ENCODE data around the gene TUBB1. TPM values are rescaled to one million over a fixed set of nuclear protein-coding genes. Genes with fewer than 3 reads are reported as not detected.
A peak's percentile ranks its signal among the peaks of the same experiment; 100 is the strongest.

Gene TUBB1
- total RNA-seq, 1 donor from 2014 or later, result 0.22 TPM

DNA sequence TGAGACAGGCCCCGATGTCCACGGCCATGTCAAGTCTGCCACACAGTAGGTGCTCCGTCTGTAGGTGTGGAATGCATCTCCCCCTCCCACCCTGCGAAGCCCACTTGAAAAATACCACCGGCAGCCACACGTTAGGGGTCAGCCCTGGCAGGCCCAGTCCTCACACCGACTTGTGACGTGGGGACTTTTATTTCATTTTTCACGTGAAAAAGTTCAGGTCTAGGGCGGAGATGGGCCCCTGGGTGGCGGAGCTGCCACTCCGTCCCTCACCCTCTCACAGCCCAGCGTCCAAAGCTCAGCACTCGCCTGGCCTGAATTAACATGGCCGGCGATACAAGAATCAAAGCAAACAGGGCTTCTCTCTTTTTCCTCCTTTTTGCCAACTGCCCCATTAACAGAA is 3.8 kb upstream of the TUBB1 start:
- ATAC-seq (ENCODE audit: poor library complexity) (no peak), DNase-seq (no peak)
- intact Hi-C loops (cut with DNase I), result no loop called here

DNA sequence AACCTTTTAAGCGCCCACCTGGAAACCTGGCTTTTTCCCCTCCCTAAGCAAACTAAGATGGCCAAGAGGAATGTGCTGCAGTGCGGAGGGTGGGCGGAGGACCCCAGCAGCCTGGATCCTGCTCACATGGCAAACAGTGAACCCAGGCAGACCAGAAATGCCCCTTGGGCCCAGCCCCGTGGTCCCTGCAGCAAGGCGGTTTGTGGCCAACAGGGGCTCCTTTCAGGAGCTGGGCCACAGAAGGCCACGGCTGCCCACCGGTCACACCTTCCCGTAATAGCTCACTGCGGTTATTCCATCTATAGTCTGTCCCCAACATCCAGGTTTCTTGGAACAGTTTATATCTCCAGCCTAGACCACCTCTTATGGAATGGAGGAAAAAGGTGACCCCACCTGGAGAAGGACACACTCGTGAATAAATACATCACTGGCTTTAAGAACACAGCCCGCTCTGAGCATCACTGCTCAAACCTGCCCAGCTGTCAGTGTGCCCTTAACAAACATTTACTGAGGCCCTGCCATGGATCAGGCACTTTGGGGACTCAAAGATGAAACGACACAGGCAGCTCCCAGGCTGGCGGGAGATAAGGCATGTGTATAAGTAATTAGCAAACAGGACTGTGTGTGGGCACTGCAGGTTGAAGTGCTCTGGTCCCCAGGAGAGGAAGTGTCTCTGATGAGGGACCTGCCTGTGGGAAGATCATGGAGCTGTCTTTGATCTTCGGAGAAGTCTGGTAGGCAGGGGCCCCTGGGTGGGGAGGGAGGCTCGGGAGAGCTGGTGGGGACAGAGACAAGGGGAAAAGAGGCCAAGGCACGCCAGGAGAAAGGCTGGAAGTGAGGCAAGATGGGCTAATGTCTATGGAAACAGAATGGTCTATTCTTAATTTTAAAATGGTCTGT is 3.2 kb upstream of the TUBB1 start:
- ATAC-seq (ENCODE audit: poor library complexity), result no peak

DNA sequence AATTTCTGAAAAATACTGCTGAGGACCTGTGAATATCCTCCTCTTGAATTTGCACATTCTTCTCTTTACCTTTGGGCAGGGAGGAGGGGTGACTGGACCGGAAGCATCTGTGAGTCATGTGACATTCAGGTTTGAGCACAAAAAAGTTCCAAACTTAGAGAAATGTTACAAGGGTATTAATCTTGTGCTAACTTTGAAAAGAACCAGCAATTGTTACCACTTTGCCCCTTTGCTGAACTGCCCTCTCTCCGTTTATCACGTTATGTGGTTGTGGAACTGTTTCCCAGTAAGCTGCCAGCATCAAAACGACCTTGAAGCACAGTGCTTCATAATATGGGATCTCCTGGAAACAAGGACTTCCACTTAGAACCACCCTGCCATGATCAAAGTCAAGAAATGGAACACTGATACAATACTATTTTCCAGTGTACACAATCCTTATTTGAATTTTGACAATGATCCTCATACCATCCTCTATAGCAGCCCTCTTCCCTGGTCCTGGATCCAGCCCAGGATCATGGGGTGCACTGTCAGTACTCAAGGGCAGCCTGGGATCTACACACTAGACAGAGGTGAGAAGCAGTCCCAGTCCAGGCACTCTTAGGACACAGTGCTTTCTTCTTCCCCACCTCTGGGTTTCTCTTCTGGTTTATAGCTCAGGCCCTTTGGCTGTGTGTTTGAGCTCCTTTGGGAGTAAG is 2.3 kb upstream of the TUBB1 start:
- intact Hi-C loops (cut with DNase I), result no loop called here
- DNase-seq (no peak), ATAC-seq (ENCODE audit: poor library complexity) (peak; percentile 61)

More for the DNA sequence above, 3.2 kb upstream of the TUBB1 start:
- no peak for DNase-seq
- intact Hi-C loops (cut with DNase I), result no loop called here

DNA sequence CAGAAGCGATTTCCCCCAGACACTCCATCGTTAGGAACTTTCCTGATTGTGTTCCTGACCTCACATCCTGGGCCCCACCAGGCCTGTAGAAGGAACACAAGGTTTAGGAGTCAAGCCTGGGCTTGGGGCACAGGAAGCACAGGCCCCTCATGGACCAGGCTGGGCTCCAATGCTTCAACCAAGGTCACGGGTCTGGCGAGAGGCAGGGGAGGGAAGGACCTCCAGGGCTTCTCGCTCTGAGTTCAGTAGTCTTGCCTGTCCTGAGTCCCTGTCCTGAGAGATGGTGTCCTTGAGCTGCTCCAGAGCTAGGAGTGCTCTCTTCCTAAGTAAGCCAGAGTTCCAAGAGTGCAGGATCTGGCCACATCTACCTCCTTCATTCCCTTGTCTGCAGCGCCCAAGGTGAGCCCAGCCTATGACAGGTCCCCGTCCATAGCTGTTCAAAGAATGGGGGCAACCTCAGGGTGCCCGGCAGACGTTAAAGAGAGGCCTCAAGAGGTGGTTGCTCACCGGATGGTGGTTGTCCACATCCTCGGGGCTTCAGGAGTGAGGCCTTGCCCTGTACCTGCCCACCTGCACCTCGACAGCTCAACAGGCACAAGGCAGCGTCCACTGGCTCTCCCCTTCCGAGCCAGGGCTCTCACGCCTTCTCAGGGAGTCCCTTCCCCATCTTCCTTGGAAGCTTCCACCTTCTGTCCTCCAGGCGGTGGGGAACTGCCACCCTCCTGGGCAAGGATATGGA is 1.6 kb upstream of the TUBB1 start:
- intact Hi-C loops (cut with DNase I), result no loop called here
- ATAC-seq (ENCODE audit: poor library complexity) (peak; percentile 8), DNase-seq (no peak)

DNA sequence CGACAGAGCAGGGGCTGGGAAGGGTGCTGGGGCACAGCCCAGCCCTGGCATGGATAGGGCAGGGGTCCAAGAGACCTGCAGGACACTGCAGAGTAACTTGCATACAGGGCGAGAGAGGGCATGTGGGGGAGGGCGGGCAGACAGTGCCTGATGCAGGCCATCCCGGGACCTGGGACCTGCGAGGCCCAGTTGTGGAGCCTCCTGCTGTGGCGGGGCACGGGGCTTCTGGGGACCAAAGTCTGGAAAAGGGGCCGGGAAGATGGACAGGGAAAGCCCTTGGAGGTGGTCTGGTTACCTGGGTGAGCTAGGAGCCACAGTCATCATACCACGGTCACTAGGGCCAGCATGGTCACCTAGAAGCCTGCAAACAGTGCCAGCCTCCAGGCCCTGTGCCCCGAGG is 412 bp upstream of the TUBB1 start:
- ATAC-seq (ENCODE audit: poor library complexity) (no peak), DNase-seq (no peak)
- intact Hi-C loops (cut with DNase I), result no loop called here

DNA sequence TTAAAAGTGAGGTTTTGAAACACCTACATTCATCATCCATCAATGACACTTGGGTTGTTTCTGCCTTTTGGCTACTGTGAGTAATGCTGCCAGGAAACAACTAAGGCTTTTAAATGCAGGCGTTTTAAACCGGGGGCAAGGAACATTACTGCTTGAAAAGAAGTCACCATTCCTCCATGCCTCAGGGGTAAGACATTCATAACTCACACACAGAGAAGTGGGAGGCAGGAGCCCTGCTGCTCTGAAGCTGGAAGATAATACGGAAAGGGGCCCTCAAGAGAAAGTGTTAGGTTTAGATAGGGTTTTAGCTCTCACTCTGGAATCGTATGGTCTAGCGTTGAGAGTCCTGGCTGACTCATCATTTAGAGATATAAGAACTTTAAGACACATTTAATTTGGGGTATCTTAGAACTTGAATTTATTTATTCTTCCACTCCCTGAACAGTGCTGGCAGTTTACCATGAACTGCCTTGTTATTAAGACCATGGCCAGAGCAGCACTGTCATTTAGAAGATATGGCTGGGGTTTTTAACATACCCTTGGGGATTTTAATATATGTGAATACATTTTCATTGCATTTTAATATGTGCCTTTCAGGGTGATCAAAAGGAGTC is 1.8 kb downstream of the TUBB1 start:
- DNase-seq (no peak), ATAC-seq (ENCODE audit: poor library complexity) (no peak)
- intact Hi-C loops (cut with DNase I), result no loop called here

DNA sequence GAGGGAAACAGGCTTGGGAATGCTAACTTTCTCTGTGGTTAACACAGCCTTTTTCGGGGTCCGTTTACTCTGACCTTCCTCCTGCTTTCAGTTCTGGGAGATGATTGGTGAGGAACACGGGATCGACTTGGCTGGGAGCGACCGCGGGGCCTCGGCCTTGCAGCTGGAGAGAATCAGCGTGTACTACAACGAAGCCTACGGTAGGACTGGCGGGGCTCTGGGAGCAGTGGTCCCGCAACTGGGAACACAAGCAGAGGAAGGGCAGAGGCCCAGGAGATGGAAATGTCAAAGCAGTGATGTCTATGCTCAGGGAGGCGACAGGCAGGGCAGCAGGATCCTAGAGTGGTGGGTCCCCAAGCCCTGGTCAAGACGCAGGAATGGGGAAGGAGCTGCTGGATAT is 3.5 kb downstream of the TUBB1 start:
- intact Hi-C loops (cut with DNase I), result no loop called here
- no peak for DNase-seq

DNA sequence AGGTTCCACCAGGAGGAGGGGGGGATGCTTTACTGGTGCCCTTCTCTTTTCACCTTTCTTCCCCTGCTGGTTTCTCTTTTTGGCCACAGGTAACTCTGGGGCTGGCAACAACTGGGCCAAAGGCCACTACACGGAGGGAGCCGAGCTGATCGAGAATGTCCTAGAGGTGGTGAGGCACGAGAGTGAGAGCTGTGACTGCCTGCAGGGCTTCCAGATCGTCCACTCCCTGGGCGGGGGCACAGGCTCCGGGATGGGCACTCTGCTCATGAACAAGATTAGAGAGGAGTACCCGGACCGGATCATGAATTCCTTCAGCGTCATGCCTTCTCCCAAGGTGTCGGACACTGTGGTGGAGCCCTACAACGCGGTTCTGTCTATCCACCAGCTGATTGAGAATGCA is 4.4 kb downstream of the TUBB1 start:
- intact Hi-C loops (cut with DNase I), result no loop called here
- ATAC-seq (ENCODE audit: poor library complexity) (no peak), DNase-seq (no peak)

More for the DNA sequence above, 3.5 kb downstream of the TUBB1 start:
- ATAC-seq (ENCODE audit: poor library complexity), result no peak

DNA sequence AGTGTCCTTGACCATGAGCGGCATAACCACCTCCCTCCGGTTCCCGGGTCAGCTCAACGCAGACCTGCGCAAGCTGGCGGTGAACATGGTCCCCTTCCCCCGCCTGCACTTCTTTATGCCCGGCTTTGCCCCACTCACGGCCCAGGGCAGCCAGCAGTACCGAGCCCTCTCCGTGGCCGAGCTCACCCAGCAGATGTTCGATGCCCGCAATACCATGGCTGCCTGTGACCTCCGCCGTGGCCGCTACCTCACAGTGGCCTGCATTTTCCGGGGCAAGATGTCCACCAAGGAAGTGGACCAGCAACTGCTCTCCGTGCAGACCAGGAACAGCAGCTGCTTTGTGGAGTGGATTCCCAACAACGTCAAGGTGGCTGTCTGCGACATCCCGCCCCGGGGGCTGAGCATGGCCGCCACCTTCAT is 4.9 kb downstream of the TUBB1 start:
- peak; percentile 14 for ATAC-seq (ENCODE audit: poor library complexity)
- DNase-seq, result no peak
- intact Hi-C loops (cut with DNase I), result no loop called here

DNA sequence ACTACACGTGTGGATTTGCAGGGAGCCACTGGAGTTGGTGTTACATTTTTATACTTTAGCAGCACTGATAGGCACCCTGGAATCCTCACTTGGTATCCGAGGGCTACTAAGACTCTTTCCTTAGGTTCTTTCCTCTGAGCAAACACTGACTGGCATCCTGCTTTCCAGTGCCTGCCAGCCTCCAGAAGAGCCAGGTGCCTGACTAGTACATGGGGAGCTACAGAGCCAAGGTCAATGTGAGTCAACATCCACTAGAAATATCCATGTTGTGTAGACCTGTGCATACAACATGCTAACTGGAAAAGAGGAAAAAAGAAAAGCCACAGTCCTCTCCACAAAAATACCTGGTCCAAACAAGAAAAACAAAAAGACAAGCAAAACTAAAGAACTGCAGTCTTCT is 5.9 kb downstream of the TUBB1 start:
- peak; percentile 42 for ATAC-seq (ENCODE audit: poor library complexity)
- intact Hi-C loops (cut with DNase I), result no loop called here

DNA sequence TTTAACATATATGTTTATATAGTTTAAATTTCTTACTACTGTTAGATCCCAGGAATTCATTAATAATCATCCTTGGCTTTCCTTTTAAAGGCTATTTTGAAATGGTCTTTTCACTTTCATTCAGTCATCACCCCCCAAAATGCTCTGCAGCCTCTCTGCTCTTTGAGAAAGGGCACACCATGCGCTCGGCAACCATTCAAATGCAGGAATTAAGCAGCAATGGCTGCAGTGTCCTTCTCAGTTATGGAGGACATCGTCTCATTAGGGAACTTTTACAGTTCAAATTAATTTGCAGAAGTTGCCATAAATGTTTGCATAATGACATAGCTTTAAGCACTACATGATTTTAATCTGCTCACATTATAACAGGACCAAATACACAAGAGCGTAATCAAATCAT is 6.3 kb downstream of the TUBB1 start:
- intact Hi-C loops (cut with DNase I), result no loop called here
- DNase-seq (no peak), ATAC-seq (ENCODE audit: poor library complexity) (no peak)

More for the DNA sequence above, 5.9 kb downstream of the TUBB1 start:
- DNase-seq, result no peak

DNA sequence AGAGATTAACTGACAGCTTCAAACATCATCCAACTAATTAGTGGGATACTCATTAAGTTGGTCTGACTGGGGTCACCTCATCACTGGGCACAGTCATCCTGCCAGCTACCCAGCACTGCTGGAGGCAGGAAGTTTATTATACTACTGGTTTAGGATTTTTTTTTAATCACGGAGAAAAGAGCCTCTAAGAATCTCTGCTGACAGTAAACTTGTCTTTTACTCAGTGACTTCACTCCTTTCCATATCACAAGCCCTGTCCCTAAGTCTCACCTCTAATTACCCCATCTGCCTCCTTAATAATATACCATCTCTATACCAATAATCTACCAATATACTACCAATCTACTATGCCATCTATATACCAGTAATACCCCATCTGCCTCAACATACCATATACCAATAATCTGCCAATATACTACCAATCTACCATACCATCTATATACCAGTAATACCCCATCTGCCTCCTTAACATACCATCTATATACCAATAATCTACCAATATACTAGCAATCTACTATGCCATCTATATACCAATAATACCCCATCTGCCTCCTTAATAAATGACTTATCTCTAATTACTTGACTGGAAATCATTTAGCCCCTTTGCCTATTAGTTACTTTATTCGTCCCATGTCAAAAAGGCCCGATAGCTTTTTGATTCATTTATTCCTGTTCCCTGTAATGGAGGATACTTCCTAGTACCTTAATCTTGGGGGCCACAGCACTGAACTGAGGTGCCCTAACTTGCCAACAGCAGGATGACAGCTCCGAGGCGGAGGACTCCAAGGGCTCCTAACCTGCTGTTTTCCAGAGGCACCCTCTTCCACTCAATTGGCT is 7.9 kb downstream of the TUBB1 start:
- intact Hi-C loops (cut with DNase I), result no loop called here
- ATAC-seq (ENCODE audit: poor library complexity) (no peak), DNase-seq (no peak)

DNA sequence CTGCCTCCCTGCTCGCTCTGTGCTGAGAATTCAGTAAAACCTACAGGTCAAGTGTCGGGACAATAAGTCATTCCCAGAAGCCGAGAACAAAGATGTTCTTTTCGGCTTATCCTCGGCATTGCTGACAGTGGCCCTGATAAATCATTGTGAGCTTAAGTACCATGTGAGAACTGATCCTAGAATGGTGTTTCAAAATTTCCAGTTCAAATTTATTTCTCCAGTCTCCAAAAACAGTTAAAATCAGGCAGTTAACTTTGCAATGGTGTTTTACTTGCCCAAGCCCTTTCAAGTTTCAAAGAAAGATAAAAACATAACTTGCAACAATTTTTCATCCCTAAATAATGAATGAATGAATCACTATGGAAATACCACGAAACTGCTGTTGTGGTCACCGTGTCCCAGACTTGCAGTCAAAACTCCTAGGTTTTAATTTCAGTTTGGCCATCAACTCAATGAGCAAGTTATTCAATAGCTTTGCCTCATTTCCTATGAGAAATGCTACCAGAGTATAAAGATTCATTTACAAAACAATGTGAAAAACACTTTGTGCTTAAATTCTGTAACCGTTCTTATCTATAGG is 8.6 kb downstream of the TUBB1 start:
- intact Hi-C loops (cut with DNase I), result no loop called here
- ATAC-seq (ENCODE audit: poor library complexity), result no peak
- DNase-seq, result no peak

DNA sequence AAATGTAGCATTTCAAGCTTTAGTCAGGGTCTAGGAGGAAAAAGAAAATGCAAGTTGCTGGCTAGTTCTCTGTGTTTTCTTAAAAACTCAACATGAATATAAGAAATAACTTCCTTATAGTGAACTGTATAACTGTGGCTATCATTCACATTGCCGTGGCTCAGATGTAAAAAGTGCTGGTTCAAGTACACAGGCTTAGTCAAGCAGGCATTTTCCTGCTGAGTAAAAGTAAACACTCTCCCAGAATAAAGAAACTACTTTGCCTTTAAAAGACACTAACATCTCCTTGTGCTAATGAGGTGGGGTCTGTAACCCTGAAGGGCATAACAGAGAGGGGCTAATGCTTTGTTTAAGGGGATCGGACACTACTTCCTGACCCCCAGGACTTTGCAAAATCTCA is 9.6 kb downstream of the TUBB1 start:
- ATAC-seq (ENCODE audit: poor library complexity) (no peak), DNase-seq (no peak)
- intact Hi-C loops (cut with DNase I), result no loop called here

DNA sequence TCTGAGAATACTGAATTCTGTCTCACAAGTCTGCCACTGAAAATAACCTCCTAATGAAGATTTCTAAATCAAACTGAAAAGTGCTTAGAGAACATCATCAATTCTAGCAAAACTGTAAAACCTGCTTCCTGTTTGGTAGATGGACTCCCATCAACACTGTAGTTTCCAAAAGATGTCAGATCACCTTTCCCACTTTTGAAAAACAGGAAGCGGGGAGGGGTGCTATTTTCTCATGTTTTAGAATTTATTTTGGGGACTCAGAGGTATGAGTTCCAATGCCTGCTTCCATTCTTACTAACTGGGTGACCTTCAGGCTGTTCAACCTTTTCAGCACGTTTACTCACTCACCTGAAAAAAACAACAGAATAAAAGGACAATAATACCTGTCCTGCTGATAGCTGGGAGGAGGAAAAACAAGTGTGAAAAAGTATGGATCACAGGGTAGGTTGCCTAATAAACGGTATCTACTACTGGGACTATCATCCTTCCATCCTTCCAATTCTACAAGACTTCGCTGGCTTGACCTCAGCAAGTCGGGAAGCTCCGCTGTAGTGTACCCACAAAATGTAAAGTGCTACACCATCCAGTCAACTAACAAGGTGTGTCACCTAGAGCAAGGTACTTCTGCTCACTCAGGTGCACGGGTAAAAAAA is 11.8 kb downstream of the TUBB1 start:
- DNase-seq, result no peak
- intact Hi-C loops (cut with DNase I), result no loop called here
- ATAC-seq (ENCODE audit: poor library complexity), result no peak

DNA sequence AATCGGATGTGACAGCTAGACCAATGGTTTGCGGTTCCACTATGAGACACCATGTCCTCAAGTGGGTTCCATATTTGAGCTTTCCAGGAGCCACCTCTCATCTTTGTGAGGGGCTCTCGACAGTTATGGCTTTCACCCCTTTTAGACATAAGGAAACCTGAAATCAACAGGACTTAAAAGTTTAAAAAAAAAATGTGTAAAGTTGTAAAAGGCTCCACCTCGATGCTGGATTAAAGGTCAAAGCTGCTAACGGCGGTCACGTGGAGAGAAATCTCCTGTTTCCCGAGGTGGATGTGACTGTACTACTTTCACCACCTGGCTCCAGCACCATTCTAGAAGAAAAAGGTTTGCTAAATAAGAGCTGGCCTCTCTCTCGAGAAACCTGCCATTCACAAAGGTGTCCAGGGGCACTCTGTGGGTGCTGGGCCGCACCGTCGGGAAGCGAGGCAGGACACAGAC is 12.4 kb downstream of the TUBB1 start:
- no peak for DNase-seq
- intact Hi-C loops (cut with DNase I), result no loop called here
- no peak for ATAC-seq (ENCODE audit: poor library complexity)

DNA sequence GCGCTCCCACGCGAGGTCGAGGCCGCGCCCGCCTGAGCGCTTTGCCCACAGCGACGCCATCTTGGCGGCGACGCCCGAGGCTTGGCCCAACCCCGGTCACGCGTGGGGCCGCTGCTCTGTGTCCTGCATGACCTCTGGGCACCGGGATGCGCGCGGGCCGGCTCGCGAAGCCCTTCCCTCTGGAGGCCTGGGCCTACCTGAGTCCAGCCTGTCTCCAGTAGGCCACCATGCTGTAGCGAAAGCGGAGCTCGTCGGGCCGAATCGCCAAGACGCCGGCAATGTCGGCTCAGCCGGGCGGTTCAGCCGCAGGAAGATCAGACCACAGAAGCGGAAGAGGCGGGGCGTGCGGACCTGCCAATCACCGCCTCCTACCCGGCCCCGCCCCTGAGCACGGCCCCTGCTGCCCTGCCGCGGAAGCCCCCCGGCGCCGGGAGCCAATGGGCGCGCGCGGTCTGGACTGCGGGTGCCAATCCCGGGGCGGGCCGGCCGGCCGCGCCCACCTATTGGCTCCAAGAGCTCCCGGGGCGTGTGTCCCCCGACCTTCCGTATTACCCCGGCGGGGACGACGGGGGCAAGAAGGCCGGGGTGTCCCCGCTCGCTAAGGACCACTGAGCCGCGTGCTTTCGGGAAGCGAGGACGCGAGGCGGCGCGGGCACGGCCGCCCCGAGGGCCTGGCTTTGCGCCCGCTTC is 12.9 kb downstream of the TUBB1 start, which contains the start of gene ATP5F1E:
Gene ATP5F1E (minus strand): TSS at position 313 of the 690 bp plus-strand sequence. CDS start 84 bp downstream, at position 229.
- intact Hi-C loops (cut with DNase I), result no loop called here
- ATAC-seq (ENCODE audit: poor library complexity), result peak; percentile 100
- DNase-seq, result peak; percentile 98

All from Right ventricle myocardium superior (tissue), 1 donor.